Bone marrow (tissue), 2 donors: ENCODE data around the gene HECTD4.
"Not testable (repeated sequence)": the region's sequence is repeated elsewhere in the genome, so short reads cannot be mapped to it uniquely, and the experiment has no call there.

Source experiments
- DNase-seq, 2 donors: peaks; one replicate each; lab custom pipeline; 2025; lab: John Stamatoyannopoulos, UW

Gene HECTD4

GRCh38 chr12:112381883-112382796 lies at the start of gene HECTD4:
TSS of gene HECTD4 (minus strand) at chr12:112382431. CDS start at chr12:112382128, 303 bp downstream.
- peak; percentile 58 to 80 for DNase-seq

GRCh38 chr12:112431965-112432364 lies 49.7 kb upstream of the HECTD4 start:
- DNase-seq: no peak

- DNase-seq: no peak
These were observed 48.7 kb upstream of the HECTD4 start for GRCh38 chr12:112430929-112431328.

- DNase-seq: no peak
These were observed 45.5 kb upstream of the HECTD4 start for GRCh38 chr12:112427760-112428159.

GRCh38 chr12:112425582-112426382 lies 43.6 kb upstream of the HECTD4 start:
- DNase-seq: no peak

- no peak for DNase-seq
These were observed 41.9 kb upstream of the HECTD4 start for GRCh38 chr12:112424126-112424525.

- DNase-seq: no peak
These were observed 40.3 kb upstream of the HECTD4 start for GRCh38 chr12:112422531-112422930.

GRCh38 chr12:112421363-112421762 lies 39.1 kb upstream of the HECTD4 start:
- DNase-seq: no peak

- no peak for DNase-seq
These were observed 38.5 kb upstream of the HECTD4 start for GRCh38 chr12:112420740-112421139.

- peak in 1 of 2 donors; percentile 58 for DNase-seq
These were observed 37.3 kb upstream of the HECTD4 start for GRCh38 chr12:112419297-112420133.

GRCh38 chr12:112418608-112419296 lies 36.5 kb upstream of the HECTD4 start, which contains the start of gene PTPN11:
TSS of gene PTPN11 (plus strand) at chr12:112418947. CDS start at chr12:112419112, 165 bp downstream.
- peak; percentile 64 to 90 for DNase-seq

- DNase-seq: no peak
These were observed 36.0 kb upstream of the HECTD4 start for GRCh38 chr12:112418273-112418607.

- DNase-seq: not testable (repeated sequence)
These were observed 33.2 kb upstream of the HECTD4 start for GRCh38 chr12:112415457-112415856.

- DNase-seq: no peak
These were observed 31.8 kb upstream of the HECTD4 start for GRCh38 chr12:112413855-112414625.

- no peak for DNase-seq
These were observed 27.6 kb upstream of the HECTD4 start for GRCh38 chr12:112409906-112410244.

GRCh38 chr12:112409064-112409905 lies 27.1 kb upstream of the HECTD4 start, which contains the start of gene RPL6:
TSS of gene RPL6 (minus strand) at chr12:112409605. CDS start at chr12:112408656, 949 bp downstream.
- DNase-seq: peak; percentile 67 to 88

- DNase-seq: no peak
These were observed 26.4 kb upstream of the HECTD4 start for GRCh38 chr12:112408621-112409020.

GRCh38 chr12:112407683-112408082 lies 25.5 kb upstream of the HECTD4 start:
- DNase-seq: not testable (repeated sequence)
